ENCODE measurements around the gene GLP1R. TPM values are rescaled to one million over a fixed set of nuclear protein-coding genes. Genes with fewer than 3 reads are reported as not detected.

Gene GLP1R
- total RNA-seq, 1 experiment from 2014 or later, result not detected

DNA sequence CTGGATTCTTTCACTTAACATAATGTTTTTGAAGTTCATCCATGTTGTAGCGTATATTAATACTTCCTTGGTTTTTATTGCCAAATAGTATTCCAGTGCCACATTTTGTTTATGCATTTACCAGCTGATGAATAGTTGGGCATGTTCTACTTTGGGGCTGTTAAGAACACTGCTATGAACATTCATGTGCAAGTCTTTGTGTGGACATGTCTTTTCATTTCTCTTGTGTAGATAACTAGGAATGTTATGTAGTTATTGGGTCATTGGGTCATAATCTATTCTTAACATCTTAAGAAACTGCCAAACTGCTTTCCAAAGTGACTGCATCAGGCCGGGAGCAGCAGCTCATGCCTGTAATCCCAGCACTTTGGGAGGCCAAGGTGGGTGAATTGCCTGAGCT, 43.8 kb upstream of the GLP1R start:
- no peak for TF ChIP-seq CTCF (IDR thresholded peaks at IDR 0.05; ENCODE audit: unreplicated experiment)
- no peaks in the 10 kb centered on the region for H3K9me3 Mint-ChIP-seq (ENCODE audit: unreplicated experiment)
- BruUV-seq (replicated peaks), result no TSS peak
- no peak overlapping the region for H3K4me3 Mint-ChIP-seq (ENCODE audit: unreplicated experiment)
- H3K27me3 Mint-ChIP-seq (ENCODE audit: insufficient read depth, unreplicated experiment), result peaks cover 88% of the 10 kb centered on the region
- no peak overlapping the region for H3K27ac Mint-ChIP-seq (ENCODE audit: low read depth, unreplicated experiment)
- H3K36me3 Mint-ChIP-seq (ENCODE audit: insufficient read depth, unreplicated experiment), result no peaks in the 10 kb centered on the region
- intact Hi-C loops (cut with micrococcal nuclease), result no loop called here
- CTCF ChIA-PET, result interaction anchor here (0.9 to 1.0 kb wide), 2 partner anchors 51 to 298 kb away, joined by 3 to 4 read pairs; no protein-coding TSS in a partner anchor
- POLR2A ChIA-PET, result interaction anchor here (0.7 kb wide), 1 partner anchor 116 kb away, joined by 3 read pairs; no protein-coding TSS in a partner anchor
- no peaks in the 10 kb centered on the region for H3K4me1 Mint-ChIP-seq (ENCODE audit: insufficient read depth, unreplicated experiment)
- no peak for DNase-seq (ENCODE audit: unreplicated experiment)

- no peak overlapping the region for H3K27ac Mint-ChIP-seq (ENCODE audit: low read depth, unreplicated experiment)
- no peak overlapping the region for H3K4me3 Mint-ChIP-seq (ENCODE audit: unreplicated experiment)
- no peaks in the 10 kb centered on the region for H3K4me1 Mint-ChIP-seq (ENCODE audit: insufficient read depth, unreplicated experiment)
- no TSS peak for BruUV-seq (replicated peaks)
- no peaks in the 10 kb centered on the region for H3K9me3 Mint-ChIP-seq (ENCODE audit: unreplicated experiment)
- no peak for DNase-seq (ENCODE audit: unreplicated experiment)
- no peak for TF ChIP-seq CTCF (IDR thresholded peaks at IDR 0.05; ENCODE audit: unreplicated experiment)
- CTCF ChIA-PET, result no interaction called here
- POLR2A ChIA-PET, result no interaction called here
- intact Hi-C loops (cut with micrococcal nuclease), result no loop called here
- H3K36me3 Mint-ChIP-seq (ENCODE audit: insufficient read depth, unreplicated experiment), result no peaks in the 10 kb centered on the region
- peaks cover 82% of the 10 kb centered on the region for H3K27me3 Mint-ChIP-seq (ENCODE audit: insufficient read depth, unreplicated experiment)
Observed at GRCh38 chr6:39005774-39006173, 42.8 kb upstream of the GLP1R start.

DNA sequence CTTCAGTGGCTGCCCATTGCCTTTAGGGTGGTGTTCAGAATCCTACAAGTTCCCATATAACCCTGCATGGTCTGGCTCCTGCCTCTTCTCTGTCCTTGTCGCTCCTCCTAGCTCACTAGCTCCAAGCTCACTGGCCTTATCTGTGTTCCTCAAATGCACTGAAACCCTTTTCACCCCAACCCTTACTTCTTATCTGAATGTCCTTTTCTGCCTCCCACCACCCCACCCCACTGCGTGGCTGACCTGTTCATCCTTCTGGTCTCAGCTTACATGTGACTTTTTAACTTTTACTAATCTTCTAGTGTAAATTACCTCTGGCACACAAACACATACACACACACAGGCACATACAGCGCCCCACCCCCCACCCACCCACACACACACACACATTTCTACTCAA, 41.0 kb upstream of the GLP1R start:
- CTCF ChIA-PET, result interaction anchor here (1.0 kb wide), 1 partner anchor 9 kb away, joined by 3 read pairs; no protein-coding TSS in a partner anchor
- Mint-ChIP-seq H3K36me3 (ENCODE audit: insufficient read depth, unreplicated experiment) (no peaks in the 10 kb centered on the region), H3K27me3 (ENCODE audit: insufficient read depth, unreplicated experiment) (peaks cover 80% of the 10 kb centered on the region), H3K27ac (ENCODE audit: low read depth, unreplicated experiment) (no peak overlapping the region), H3K4me3 (ENCODE audit: unreplicated experiment) (no peak overlapping the region), H3K9me3 (ENCODE audit: unreplicated experiment) (no peaks in the 10 kb centered on the region), H3K4me1 (ENCODE audit: insufficient read depth, unreplicated experiment) (no peaks in the 10 kb centered on the region)
- POLR2A ChIA-PET, result interaction anchor here (0.6 to 1.3 kb wide), 2 partner anchors 33 to 108 kb away, joined by 3 read pairs; partner anchors contain the start of gene SAYSD1
- TF ChIP-seq CTCF (IDR thresholded peaks at IDR 0.05; ENCODE audit: unreplicated experiment), result no peak
- intact Hi-C loops (cut with micrococcal nuclease), result no loop called here
- no TSS peak for BruUV-seq (replicated peaks)
- DNase-seq (ENCODE audit: unreplicated experiment), result no peak

GRCh38 chr6:39008737-39009136, 39.8 kb upstream of the GLP1R start:
- CTCF ChIA-PET, result interaction anchor here (1.0 to 1.1 kb wide), 2 partner anchors 8 to 10 kb away, joined by 3 read pairs; no protein-coding TSS in a partner anchor
- no TSS peak for BruUV-seq (replicated peaks)

More at GRCh38 chr6:39008737-39009136, 39.8 kb upstream of the GLP1R start:
- H3K4me1 Mint-ChIP-seq (ENCODE audit: insufficient read depth, unreplicated experiment), result no peaks in the 10 kb centered on the region
- TF ChIP-seq CTCF (IDR thresholded peaks at IDR 0.05; ENCODE audit: unreplicated experiment), result no peak
- no peak for DNase-seq (ENCODE audit: unreplicated experiment)
- no peak overlapping the region for H3K27ac Mint-ChIP-seq (ENCODE audit: low read depth, unreplicated experiment)
- no peaks in the 10 kb centered on the region for H3K36me3 Mint-ChIP-seq (ENCODE audit: insufficient read depth, unreplicated experiment)
- intact Hi-C loops (cut with micrococcal nuclease), result no loop called here
- peaks cover 86% of the 10 kb centered on the region for H3K27me3 Mint-ChIP-seq (ENCODE audit: insufficient read depth, unreplicated experiment)
- H3K4me3 Mint-ChIP-seq (ENCODE audit: unreplicated experiment), result no peak overlapping the region
- H3K9me3 Mint-ChIP-seq (ENCODE audit: unreplicated experiment), result no peaks in the 10 kb centered on the region
- POLR2A ChIA-PET, result no interaction called here
